ENCODE measurements around the gene GRHL1.

GRHL1 gene

GRCh38 chr2:10032746-10033105 lies 81.2 kb downstream of the GRHL1 start:
- no peak for TF ChIP-seq CTCF (conservative IDR thresholded peaks at IDR 0.05; ENCODE audit: low read depth, low read length)
- no peak for DNase-seq (ENCODE audit: low read depth)
- no peak overlapping the region for H3K4me3 ChIP-seq (ENCODE audit: low read length)

DNA sequence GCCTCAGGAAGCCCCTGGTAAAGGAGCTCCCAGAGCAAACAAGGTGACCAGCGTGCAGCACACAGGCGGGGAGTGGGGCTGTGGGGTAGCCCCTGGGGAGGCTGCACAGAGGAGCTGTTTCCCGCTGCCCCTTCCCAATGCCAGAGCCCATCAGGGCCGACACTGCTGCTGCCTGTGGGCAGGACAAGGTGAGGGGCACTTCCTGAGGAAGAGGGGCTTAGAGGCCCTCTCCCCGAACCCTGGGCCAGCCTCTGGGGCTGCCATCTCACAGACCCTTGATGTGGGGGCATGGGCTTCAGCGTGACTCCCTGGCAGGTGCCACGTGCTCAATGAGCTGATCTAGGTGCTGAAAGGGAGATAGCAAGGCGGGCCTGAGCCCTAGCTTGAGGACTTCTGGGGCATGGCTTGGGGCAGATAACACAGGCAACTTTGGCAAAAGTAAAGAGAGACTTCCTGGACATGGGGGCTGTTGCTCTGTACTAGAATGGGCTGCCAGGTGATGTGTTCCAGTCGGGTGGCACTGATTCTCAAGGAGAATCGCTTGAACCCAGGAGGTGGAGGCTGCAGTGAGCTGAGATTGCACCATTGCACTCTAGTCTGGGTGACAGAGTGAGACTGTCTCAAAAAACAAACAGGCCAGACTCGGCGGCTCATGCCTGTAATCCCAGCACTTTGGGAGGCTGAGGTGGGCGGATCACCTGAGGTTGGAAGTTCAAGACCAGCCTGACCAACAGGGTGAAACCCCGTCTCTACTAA lies 81.9 kb downstream of the GRHL1 start:
- no peak for DNase-seq (ENCODE audit: low read depth)
- no peak for TF ChIP-seq CTCF (conservative IDR thresholded peaks at IDR 0.05; ENCODE audit: low read depth, low read length)
- H3K4me3 ChIP-seq (ENCODE audit: low read length): no peak overlapping the region

DNA sequence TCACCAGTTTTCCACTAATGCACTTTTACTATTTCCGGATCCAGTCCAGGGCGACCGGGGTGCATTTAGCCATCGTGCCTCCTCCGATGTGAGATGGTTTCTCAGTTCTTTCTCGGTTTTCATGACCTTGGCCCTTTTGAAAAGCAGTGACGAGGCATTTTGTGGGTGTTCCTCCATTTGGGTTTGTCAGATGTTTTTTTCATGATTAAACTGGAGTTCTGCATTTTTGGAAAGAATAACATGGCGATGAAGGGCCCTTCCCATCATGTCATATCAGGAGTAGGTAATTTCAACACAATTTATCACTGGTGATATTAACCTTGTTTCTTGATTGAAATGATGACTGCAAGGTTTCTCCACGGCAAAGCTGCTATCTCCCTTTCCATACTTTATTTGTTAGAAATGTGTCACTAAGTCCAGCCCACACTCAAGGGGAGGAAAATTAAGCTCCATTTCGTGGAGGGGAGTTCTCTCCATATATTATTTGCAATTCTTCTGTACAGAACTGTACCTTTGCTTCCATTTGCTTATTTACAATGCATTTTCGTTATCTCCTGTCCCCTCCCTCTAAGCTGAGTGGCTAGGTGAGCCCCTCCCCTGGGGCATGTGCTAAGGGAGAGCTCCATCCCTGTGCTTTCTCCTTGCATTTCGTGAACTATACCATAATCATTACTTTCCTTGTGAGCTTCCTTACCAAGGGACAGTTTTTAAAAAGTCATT lies 83.0 kb downstream of the GRHL1 start:
- H3K4me3 ChIP-seq (ENCODE audit: low read length): no peak overlapping the region
- no peak for TF ChIP-seq CTCF (conservative IDR thresholded peaks at IDR 0.05; ENCODE audit: low read depth, low read length)

DNA sequence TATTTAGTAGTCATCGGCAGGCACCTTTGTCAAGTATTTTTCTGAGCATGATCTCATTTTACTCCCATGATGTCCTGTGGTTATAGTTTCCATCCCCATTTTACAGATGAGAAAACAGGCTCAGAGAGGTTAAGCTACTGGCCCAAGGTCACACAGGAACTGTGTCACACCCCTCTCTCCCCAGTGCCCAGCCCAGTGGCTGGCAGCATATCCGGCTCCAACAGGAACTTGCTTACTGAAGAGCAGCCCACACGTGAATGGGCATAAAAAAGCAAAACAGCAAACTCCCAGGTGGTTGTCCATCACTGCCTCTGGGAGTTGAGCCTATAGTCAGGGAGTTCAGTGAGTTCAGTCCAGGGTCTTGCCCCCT lies 83.5 kb downstream of the GRHL1 start:
- no peak overlapping the region for H3K4me3 ChIP-seq (ENCODE audit: low read length)
- no peak for TF ChIP-seq CTCF (conservative IDR thresholded peaks at IDR 0.05; ENCODE audit: low read depth, low read length)

More for the DNA sequence above, 83.0 kb downstream of the GRHL1 start:
- DNase-seq (ENCODE audit: low read depth): no peak

GRCh38 chr2:10035633-10036032 lies 84.1 kb downstream of the GRHL1 start:
- H3K4me3 ChIP-seq (ENCODE audit: low read length): no peak overlapping the region
- no peak for TF ChIP-seq CTCF (conservative IDR thresholded peaks at IDR 0.05; ENCODE audit: low read depth, low read length)
- no peak for DNase-seq (ENCODE audit: low read depth)

More for the DNA sequence above, 83.5 kb downstream of the GRHL1 start:
- DNase-seq (ENCODE audit: low read depth): no peak

DNA sequence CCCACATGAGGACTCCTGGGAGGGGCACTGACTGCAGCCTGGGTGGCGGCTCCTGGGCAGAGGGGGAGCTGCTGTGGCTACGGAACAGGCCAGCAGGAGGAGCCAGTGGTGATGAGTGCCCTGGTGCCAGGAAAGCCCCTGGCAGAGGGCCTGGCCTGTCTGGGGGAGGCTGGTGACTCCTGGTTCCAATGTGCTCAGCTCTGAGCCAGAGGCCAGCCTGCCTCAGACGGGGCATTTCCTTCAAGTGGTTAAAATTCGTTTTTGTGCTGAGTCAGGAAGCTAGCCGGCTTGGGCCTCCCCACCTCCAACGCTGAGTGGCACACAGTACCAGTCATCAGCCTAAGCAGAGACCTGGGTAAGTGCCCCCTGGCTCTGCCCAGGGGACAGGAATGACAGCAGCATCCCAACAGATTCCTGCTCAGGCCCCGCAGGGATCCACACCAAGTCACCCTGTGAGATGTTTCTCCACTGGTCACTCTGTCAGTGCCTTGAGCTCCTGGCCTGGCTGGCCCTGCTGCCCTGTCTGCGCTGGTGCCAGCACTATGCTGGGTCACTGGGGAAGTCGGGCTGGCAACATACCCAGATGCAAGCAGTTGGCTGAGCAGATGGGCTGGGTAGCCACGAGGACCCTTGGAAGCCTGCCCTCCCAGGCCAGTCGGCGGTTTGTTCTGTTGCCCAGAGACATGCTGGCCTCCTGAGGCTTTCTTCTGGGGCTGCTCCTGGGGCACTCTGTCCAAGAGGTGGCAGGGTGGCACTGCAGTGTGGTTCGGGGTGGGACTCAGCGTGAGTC lies 84.8 kb downstream of the GRHL1 start:
- peak; percentile 84 for TF ChIP-seq CTCF (conservative IDR thresholded peaks at IDR 0.05; ENCODE audit: low read depth, low read length)
- DNase-seq (ENCODE audit: low read depth): peak; percentile 67
- H3K4me3 ChIP-seq (ENCODE audit: low read length): no peak overlapping the region
